GM21723 (cell line): Measurements from ENCODE around the gene TRPM4.
"Not testable (repeated sequence)": the region's sequence is repeated elsewhere in the genome, so short reads cannot be mapped to it uniquely, and the experiment has no call there.

ENCODE experiments used
- ATAC-seq: cut with Tn5 transposase; IDR thresholded peaks from one replicate; pipeline ENCODE4 v1.9.1; 2021; ENCODE audit warnings: mild to moderate bottlenecking, moderate library complexity; ENCODE audit not compliant: unreplicated experiment

TRPM4 gene

GRCh38 chr19:49126575-49126974 is 31.0 kb upstream of the TRPM4 start:
- ATAC-seq = no peak

- not testable (repeated sequence) for ATAC-seq
Observed at GRCh38 chr19:49127225-49127624, 30.4 kb upstream of the TRPM4 start.

- peak; percentile 85 for ATAC-seq
Observed at GRCh38 chr19:49127674-49128544, 29.7 kb upstream of the TRPM4 start.

GRCh38 chr19:49128545-49129237 is 28.9 kb upstream of the TRPM4 start:
- ATAC-seq = no peak

GRCh38 chr19:49129238-49129583 is 28.4 kb upstream of the TRPM4 start:
- ATAC-seq = no peak

GRCh38 chr19:49130325-49130724 is 27.3 kb upstream of the TRPM4 start:
- ATAC-seq = no peak

- ATAC-seq = no peak
Observed at GRCh38 chr19:49132974-49133609, 24.5 kb upstream of the TRPM4 start.

GRCh38 chr19:49133621-49134454 is 23.8 kb upstream of the TRPM4 start:
- no peak for ATAC-seq

- ATAC-seq = no peak
Observed at GRCh38 chr19:49135686-49136085, 21.9 kb upstream of the TRPM4 start.

- no peak for ATAC-seq
Observed at GRCh38 chr19:49136771-49137171, 20.8 kb upstream of the TRPM4 start.

- no peak for ATAC-seq
Observed at GRCh38 chr19:49140951-49141350, 16.6 kb upstream of the TRPM4 start.

- no peak for ATAC-seq
Observed at GRCh38 chr19:49141352-49141751, 16.2 kb upstream of the TRPM4 start.

GRCh38 chr19:49142866-49143335 is 14.7 kb upstream of the TRPM4 start:
- peak; percentile 68 for ATAC-seq

- ATAC-seq = no peak
Observed at GRCh38 chr19:49145573-49146407, 11.8 kb upstream of the TRPM4 start.

GRCh38 chr19:49146408-49146770 is 11.2 kb upstream of the TRPM4 start:
- not testable (repeated sequence) for ATAC-seq

- no peak for ATAC-seq
Observed at GRCh38 chr19:49148044-49148682, 9.4 kb upstream of the TRPM4 start.

GRCh38 chr19:49148784-49149651 is 8.6 kb upstream of the TRPM4 start:
- ATAC-seq = no peak

- ATAC-seq = no peak
Observed at GRCh38 chr19:49149652-49150105, 7.9 kb upstream of the TRPM4 start.
